HCT116 (cell line): ENCODE results near the gene MEPCE. TPM values are rescaled to one million over a fixed set of nuclear protein-coding genes. Genes with fewer than 3 reads are reported as not detected.

Experiments used
- ATAC-seq: fragments of 200-7000 bp; cut with Tn5 transposase; 2 replicates; pipeline ENCODE4 v1.9.1; 2020; ENCODE audit warnings: mild to moderate bottlenecking, moderate library complexity
- BruUV-seq: library from RNA; stranded (reverse); fragments of 400-500 nt; replicated peaks from 2 replicates; lab custom pipeline; 2021; lab: Mats Ljungman, UMichigan
- CTCF ChIA-PET: fragments of 300-600 bp; sonication (Branson Sonifier 250); formaldehyde crosslinking; loops from one replicate; lab custom pipeline; 2021; ENCODE audit warnings: antibody characterized with exemption; lab: Charles Lee
- POLR2A ChIA-PET: fragments of 300-600, 350-600 bp; sonication (Branson Sonifier 250); formaldehyde crosslinking; loops from one replicate; lab custom pipeline; 2021; ENCODE audit warnings: antibody characterized with exemption; lab: Charles Lee
- RAD21 ChIA-PET, 2 experiments: fragments of 300-600 bp; sonication (Branson Sonifier 250); formaldehyde crosslinking; loops; one replicate each; lab custom pipeline; 2023; ENCODE audit warnings: low total read pairs in 2 of 2; ENCODE audit not compliant: uncharacterized antibody in 2 of 2, unreplicated experiment in 2 of 2, low non-redundant PET in 1 of 2; lab: Charles Lee
- DNase-seq: peaks from one replicate; pipeline ENCODE4 v3.0.0-alpha.2; 2010; ENCODE audit warnings: low read depth, low spot score
- H2AFZ ChIP-seq: fragments of 200-600 bp; shearing (Covaris generic), sonication (generic); 2 replicates; pipeline ENCODE4 v1.6.1; 2017; ENCODE audit warnings: low read depth, mixed run types, mixed read lengths, antibody characterized with exemption, low read length; ENCODE audit not compliant: poor library complexity, severe bottlenecking
- H3K27ac ChIP-seq: 2 replicates; pipeline ENCODE4 v1.5.1; 2012; ENCODE audit warnings: low read depth, low read length
- H3K27me3 ChIP-seq: fragments of 200-600 bp; sonication (generic); 2 replicates; pipeline ENCODE4 v1.6.1; 2016; ENCODE audit warnings: mixed run types, low read length, mixed read lengths; ENCODE audit not compliant: insufficient read depth
- H3K36me3 ChIP-seq, 2 experiments: fragments of 200-500 bp in 1 of 2; fragments of 200-600 bp in 1 of 2; sonication (Bioruptor generic) in 1 of 2; sonication (generic) in 1 of 2; 2 replicates each; pipeline versions ENCODE4 v1.5.1 to v1.6.1; 2014 to 2016; ENCODE audit warnings: low read length in 2 of 2, inconsistent platforms in 1 of 2, mixed read lengths in 1 of 2, mixed run types in 1 of 2; ENCODE audit not compliant: insufficient read depth in 2 of 2, control insufficient read depth in 1 of 2
- H3K4me1 ChIP-seq, 2 experiments: fragments of 200-600 bp in 1 of 2; sonication (generic) in 1 of 2; 2 replicates each; pipeline versions ENCODE4 v1.5.1 to v1.6.1; 2012 to 2017; ENCODE audit warnings: low read length in 2 of 2, inconsistent platforms in 1 of 2, mild to moderate bottlenecking in 1 of 2, mixed read lengths in 1 of 2, mixed run types in 1 of 2, moderate library complexity in 1 of 2; ENCODE audit not compliant: insufficient read depth in 2 of 2, control insufficient read depth in 1 of 2
- H3K4me2 ChIP-seq: fragments of 200-600 bp; sonication (generic); 2 replicates; pipeline ENCODE4 v1.6.1; 2017; ENCODE audit warnings: mixed run types, low read length, mixed read lengths
- H3K4me3 ChIP-seq, 2 experiments: fragments of 200-600 bp in 1 of 2; sonication (generic) in 1 of 2; replicated peaks in 1 of 2; 2 replicates each; pipeline ENCODE4 v1.5.1; 2011 to 2016; ENCODE audit warnings: low read length in 2 of 2, control low read depth in 1 of 2, low read depth in 1 of 2, mild to moderate bottlenecking in 1 of 2, mixed read lengths in 1 of 2, mixed run types in 1 of 2
- H3K79me2 ChIP-seq: fragments of 200-600 bp; sonication (generic); 2 replicates; pipeline ENCODE4 v1.6.1; 2017; ENCODE audit warnings: mild to moderate bottlenecking, mixed run types, low read length, moderate library complexity, mixed read lengths; ENCODE audit not compliant: insufficient read depth
- H3K9ac ChIP-seq: fragments of 200-600 bp; sonication (generic); 2 replicates; pipeline ENCODE4 v1.6.1; 2016; ENCODE audit warnings: low read length, mixed read lengths
- H3K9me2 ChIP-seq: fragments of 200-600 bp; sonication (generic), shearing (Covaris generic); 2 replicates; pipeline ENCODE4 v1.6.1; 2017; ENCODE audit warnings: mixed run types, mild to moderate bottlenecking, moderate library complexity; ENCODE audit not compliant: insufficient read depth
- H3K9me3 ChIP-seq, 2 experiments: fragments of 200-500 bp in 1 of 2; fragments of 200-600 bp in 1 of 2; sonication (Bioruptor generic) in 1 of 2; sonication (generic) in 1 of 2; 2 replicates each; pipeline ENCODE4 v1.6.1; 2014 to 2017; ENCODE audit warnings: low read length in 2 of 2, mixed read lengths in 2 of 2, inconsistent platforms in 1 of 2, low read depth in 1 of 2, mild to moderate bottlenecking in 1 of 2, mixed run types in 1 of 2, moderate library complexity in 1 of 2; ENCODE audit not compliant: control insufficient read depth in 1 of 2, insufficient read depth in 1 of 2
- H4K20me1 ChIP-seq: fragments of 200-600 bp; sonication (generic), shearing (Covaris generic); 2 replicates; pipeline ENCODE4 v1.6.1; 2017; ENCODE audit warnings: mixed run types, mild to moderate bottlenecking, moderate library complexity; ENCODE audit not compliant: insufficient read depth
- ATF3 ChIP-seq: IDR thresholded peaks from 2 replicates; pipeline ENCODE4 v1.6.1; 2012
- CBX3 ChIP-seq: IDR thresholded peaks from 2 replicates; pipeline ENCODE4 v1.6.1; 2012; ENCODE audit warnings: low read depth
- CTCF ChIP-seq, 3 experiments: fragments of 200-600 bp in 1 of 3; sonication (generic) in 1 of 3; IDR thresholded peaks in 2 of 3; conservative IDR thresholded peaks in 1 of 3; 2 replicates each; pipeline ENCODE4 v1.5.1; 2012 to 2017; ENCODE audit warnings: low read depth in 2 of 3, low read length in 2 of 3, antibody characterized with exemption in 1 of 3, borderline replicate concordance in 1 of 3, control low read depth in 1 of 3, mild to moderate bottlenecking in 1 of 3, mixed read lengths in 1 of 3, mixed run types in 1 of 3, moderate library complexity in 1 of 3; ENCODE audit not compliant: insufficient read depth in 1 of 3
- EGR1 ChIP-seq: IDR thresholded peaks from 2 replicates; pipeline ENCODE4 v1.6.1; 2012; ENCODE audit warnings: low read depth
- EZH2 ChIP-seq: fragments of 200-600 bp; sonication (generic); IDR thresholded peaks from 2 replicates; pipeline ENCODE4 v1.6.1; 2017; ENCODE audit warnings: antibody characterized with exemption, mixed run types
- EZH2phosphoT487 ChIP-seq: fragments of 200-600 bp; IDR thresholded peaks from 2 replicates; pipeline ENCODE4 v1.6.1; 2018; ENCODE audit warnings: antibody characterized with exemption, borderline replicate concordance
- FOSL1 ChIP-seq: IDR thresholded peaks from 2 replicates; pipeline ENCODE4 v1.6.1; 2012; ENCODE audit warnings: low read depth
- JUND ChIP-seq: IDR thresholded peaks from 2 replicates; pipeline ENCODE4 v1.6.1; 2012
- MAX ChIP-seq: IDR thresholded peaks from 2 replicates; pipeline ENCODE4 v1.6.1; 2012
- POLR2A ChIP-seq: IDR thresholded peaks from 2 replicates; pipeline ENCODE4 v1.7.0; 2011; ENCODE audit warnings: borderline replicate concordance; ENCODE audit not compliant: insufficient read depth, insufficient read length; ENCODE audit errors: extremely low read depth
- POLR2AphosphoS5 ChIP-seq: IDR thresholded peaks from 2 replicates; pipeline ENCODE4 v1.6.1; 2011; ENCODE audit warnings: mild to moderate bottlenecking, low read depth, low read length, moderate library complexity
- SIN3A ChIP-seq: IDR thresholded peaks from 2 replicates; pipeline ENCODE4 v1.6.1; 2012; ENCODE audit warnings: low read depth
- SP1 ChIP-seq: IDR thresholded peaks from 2 replicates; pipeline ENCODE4 v1.6.1; 2012; ENCODE audit warnings: low read depth
- TCF7L2 ChIP-seq: IDR thresholded peaks from 2 replicates; pipeline ENCODE4 v1.7.0; 2011; ENCODE audit warnings: borderline replicate concordance, inconsistent platforms; ENCODE audit not compliant: insufficient read depth, insufficient read length; ENCODE audit errors: extremely low read depth
- YY1 ChIP-seq: IDR thresholded peaks from 2 replicates; pipeline ENCODE4 v1.6.1; 2011; ENCODE audit warnings: low read length, low read depth, moderate library complexity, mild to moderate bottlenecking; ENCODE audit not compliant: insufficient replicate concordance; ENCODE audit errors: extremely low read depth
- ZBTB33 ChIP-seq: IDR thresholded peaks from 2 replicates; pipeline ENCODE4 v1.6.1; 2011; ENCODE audit warnings: mild to moderate bottlenecking, low read length, moderate library complexity; ENCODE audit not compliant: insufficient replicate concordance; ENCODE audit errors: extremely low read depth
- intact Hi-C: fragments of 100-400 bp; cut with micrococcal nuclease; formaldehyde crosslinking; loops from 2 replicates; pipeline ENCODE4 v1.10.0; 2022
- total RNA-seq: library from RNA; stranded (reverse); gene quantifications from one replicate; pipeline ENCODE4 v1.2.1, GENCODE V29; 2021; ENCODE audit not compliant: unreplicated experiment
- TF ChIP-seq, protein P1 (sequence below): IDR thresholded peaks from 2 replicates; pipeline ENCODE4 v1.6.1; 2012; ENCODE audit warnings: low read depth

MEPCE gene
- total RNA-seq, 1 experiment from 2014 or later = 44.4 TPM

GRCh38 chr7:100482728-100483089 is 53.1 kb downstream of the MEPCE start:
- BruUV-seq = no TSS peak
- ATAC-seq = no peak
- H3K4me1 ChIP-seq = peaks cover 14 to 62% of the 10 kb centered on the region in 2 experiments

More at GRCh38 chr7:100482728-100483089, 53.1 kb downstream of the MEPCE start:
- Histone ChIP-seq H3K4me2 (peak overlapping the region; percentile 88), H4K20me1 (no peaks in the 10 kb centered on the region), H3K4me3 (peak overlapping the region; percentile 52 to 67), H3K27ac (peak overlapping the region; percentile 77; the same call in 1 of the 2 replicates), H3K9ac (peak overlapping the region; percentile 56), H3K9me3 (no peaks in the 10 kb centered on the region), H3K9me2 (no peaks in the 10 kb centered on the region), H3K36me3 (no peaks in the 10 kb centered on the region), H3K27me3 (no peaks in the 10 kb centered on the region), H3K79me2 (peaks cover 6% of the 10 kb centered on the region; the same call in 1 of the 2 replicates), H2AFZ (no peak overlapping the region)
- RAD21 ChIA-PET = no interaction called here
- intact Hi-C loops = no loop called here
- POLR2A ChIA-PET = no interaction called here
- TF ChIP-seq ZBTB33 = no peak
- TF ChIP-seq CBX3 = no peak
- TF ChIP-seq EGR1 = no peak
- no peak for TF ChIP-seq FOSL1
- TF ChIP-seq, protein P1, sequence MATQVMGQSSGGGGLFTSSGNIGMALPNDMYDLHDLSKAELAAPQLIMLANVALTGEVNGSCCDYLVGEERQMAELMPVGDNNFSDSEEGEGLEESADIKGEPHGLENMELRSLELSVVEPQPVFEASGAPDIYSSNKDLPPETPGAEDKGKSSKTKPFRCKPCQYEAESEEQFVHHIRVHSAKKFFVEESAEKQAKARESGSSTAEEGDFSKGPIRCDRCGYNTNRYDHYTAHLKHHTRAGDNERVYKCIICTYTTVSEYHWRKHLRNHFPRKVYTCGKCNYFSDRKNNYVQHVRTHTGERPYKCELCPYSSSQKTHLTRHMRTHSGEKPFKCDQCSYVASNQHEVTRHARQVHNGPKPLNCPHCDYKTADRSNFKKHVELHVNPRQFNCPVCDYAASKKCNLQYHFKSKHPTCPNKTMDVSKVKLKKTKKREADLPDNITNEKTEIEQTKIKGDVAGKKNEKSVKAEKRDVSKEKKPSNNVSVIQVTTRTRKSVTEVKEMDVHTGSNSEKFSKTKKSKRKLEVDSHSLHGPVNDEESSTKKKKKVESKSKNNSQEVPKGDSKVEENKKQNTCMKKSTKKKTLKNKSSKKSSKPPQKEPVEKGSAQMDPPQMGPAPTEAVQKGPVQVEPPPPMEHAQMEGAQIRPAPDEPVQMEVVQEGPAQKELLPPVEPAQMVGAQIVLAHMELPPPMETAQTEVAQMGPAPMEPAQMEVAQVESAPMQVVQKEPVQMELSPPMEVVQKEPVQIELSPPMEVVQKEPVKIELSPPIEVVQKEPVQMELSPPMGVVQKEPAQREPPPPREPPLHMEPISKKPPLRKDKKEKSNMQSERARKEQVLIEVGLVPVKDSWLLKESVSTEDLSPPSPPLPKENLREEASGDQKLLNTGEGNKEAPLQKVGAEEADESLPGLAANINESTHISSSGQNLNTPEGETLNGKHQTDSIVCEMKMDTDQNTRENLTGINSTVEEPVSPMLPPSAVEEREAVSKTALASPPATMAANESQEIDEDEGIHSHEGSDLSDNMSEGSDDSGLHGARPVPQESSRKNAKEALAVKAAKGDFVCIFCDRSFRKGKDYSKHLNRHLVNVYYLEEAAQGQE = no peak
- no peak for TF ChIP-seq EZH2phosphoT487
- no peak for TF ChIP-seq TCF7L2
- TF ChIP-seq SIN3A = no peak
- TF ChIP-seq SP1 = no peak
- TF ChIP-seq POLR2AphosphoS5 = no peak
- no peak for TF ChIP-seq POLR2A
- TF ChIP-seq JUND = no peak
- TF ChIP-seq MAX = no peak
- no peak for TF ChIP-seq CTCF (IDR thresholded peaks at IDR 0.05 in 2 of 3, conservative IDR thresholded peaks at IDR 0.05 in 1 of 3; ENCODE audit: borderline replicate concordance in 1 of 3, insufficient read depth in 1 of 3, low read depth in 2 of 3, low read length in 2 of 3)
- TF ChIP-seq YY1 = no peak
- no peak for TF ChIP-seq ATF3
- TF ChIP-seq EZH2 = no peak
- CTCF ChIA-PET = interaction anchor here (1.1 to 2.6 kb wide), 5 partner anchors 13 to 77 kb away, joined by 4 to 11 read pairs (median 5); no protein-coding TSS in a partner anchor
- no peak for DNase-seq
